GM11168 (cell line): ENCODE results near the gene GTF2H1.
"Not testable (repeated sequence)": the region's sequence is repeated elsewhere in the genome, so short reads cannot be mapped to it uniquely, and the experiment has no call there.

Experiments
- in situ Hi-C: fragments of 300-500 bp; cut with MboI; formaldehyde crosslinking; loops from one replicate; pipeline ENCODE4 v1.12.0; 2022; ENCODE audit warnings: low sequenced_read_pairs; ENCODE audit not compliant: unreplicated experiment

The GTF2H1 gene

GRCh38 chr11:18315893-18316292, 6.5 kb upstream of the GTF2H1 start:
- in situ Hi-C loops = no loop called here

DNA sequence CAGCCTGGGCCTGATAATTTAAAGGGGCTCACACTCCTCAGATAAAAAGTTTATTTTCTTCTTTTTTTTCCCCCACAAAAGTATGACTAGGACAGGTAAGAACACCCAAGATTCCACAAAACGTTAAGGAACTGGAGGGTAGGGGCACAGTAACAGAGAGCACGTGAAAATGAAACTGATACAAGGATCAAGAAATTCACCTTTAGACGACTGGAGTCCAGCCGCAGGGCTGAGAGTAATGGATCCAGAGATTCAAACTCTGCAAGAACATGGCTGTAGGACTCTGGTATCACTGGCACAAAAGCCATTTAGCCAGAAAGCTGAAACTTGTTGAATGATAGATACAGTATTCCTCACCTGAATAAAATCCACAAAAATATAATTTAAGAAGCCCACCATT, 4.8 kb upstream of the GTF2H1 start:
- in situ Hi-C loops = no loop called here

DNA sequence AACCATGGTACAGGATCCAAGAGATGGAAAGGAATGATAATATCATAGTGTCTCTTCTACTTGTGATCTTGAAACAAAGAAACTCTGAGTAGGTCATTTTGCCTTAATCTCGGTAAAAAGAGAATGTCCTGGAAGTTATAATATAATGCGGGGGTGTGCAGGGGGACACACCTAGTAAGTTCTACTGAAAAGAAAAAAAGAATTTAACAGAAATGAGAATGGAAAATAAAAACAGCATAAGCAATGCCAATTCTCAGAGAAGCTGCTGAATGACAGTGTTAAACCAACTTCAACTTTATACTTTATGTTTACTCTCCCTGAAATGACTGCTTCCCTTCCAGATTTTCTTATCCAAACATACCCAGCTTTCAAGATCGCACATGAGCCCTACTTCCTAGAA, 2.5 kb upstream of the GTF2H1 start:
- in situ Hi-C loops = no loop called here

DNA sequence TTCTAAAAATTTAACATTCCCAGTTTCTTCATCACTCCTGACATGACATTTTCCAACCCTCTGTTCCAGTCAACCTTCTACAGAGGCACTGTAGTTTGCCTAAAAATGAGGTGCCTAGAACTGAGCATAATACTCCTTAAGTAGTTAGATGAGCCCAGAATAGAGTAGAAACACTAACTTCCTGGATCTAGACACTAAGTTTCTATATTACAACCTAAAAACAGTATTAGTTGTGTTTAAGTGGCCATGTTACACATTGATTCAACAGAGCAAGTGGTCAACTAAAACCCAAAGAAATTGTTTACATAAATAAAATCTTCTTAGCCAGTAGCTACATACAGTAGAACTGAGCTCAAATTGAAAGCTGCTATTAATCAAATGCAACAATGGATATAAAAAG, 1.8 kb upstream of the GTF2H1 start:
- in situ Hi-C loops = no loop called here

DNA sequence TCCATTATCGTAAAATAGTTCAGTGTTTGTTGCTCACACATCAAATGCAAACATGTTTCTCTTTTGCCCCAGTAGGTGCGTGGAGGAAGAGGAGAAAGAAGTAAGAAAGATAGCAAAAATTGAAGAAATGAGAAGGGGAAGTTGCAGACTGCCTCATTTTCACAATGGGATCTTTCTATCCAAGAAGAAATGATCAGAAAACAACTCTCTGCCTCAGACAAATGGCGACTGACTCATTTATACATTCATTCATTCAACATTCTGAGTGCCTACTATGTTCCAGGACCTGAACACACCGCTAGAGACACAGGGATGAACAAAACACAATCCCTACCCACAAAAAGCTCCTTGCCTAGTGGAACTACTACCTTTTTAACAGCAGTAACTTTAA, 794 bp upstream of the GTF2H1 start:
- in situ Hi-C loops = no loop called here

- in situ Hi-C loops = no loop called here
These were observed 627 bp downstream of the GTF2H1 start for GRCh38 chr11:18322818-18323570.

DNA sequence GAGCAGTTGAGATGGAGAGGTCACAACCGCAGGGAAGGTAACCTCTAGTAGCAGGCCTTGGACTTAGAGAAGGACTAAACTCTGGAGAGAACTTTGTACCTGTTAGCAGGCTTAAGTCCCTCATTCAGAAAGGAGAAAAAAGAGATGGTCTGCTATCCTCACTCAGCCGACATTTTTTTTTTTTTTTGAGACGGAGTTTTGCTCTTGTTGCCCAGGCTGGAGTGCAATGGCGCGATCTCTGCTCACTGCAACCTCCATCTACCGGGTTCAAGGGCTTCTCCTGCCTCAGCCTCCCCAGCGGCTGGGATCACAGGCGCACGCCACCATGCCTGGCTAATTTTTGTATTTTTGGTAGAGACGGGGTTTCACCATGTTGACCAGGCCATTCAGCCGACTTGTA, 1.5 kb downstream of the GTF2H1 start:
- in situ Hi-C loops = not testable (repeated sequence)

GRCh38 chr11:18324381-18324780, 2.0 kb downstream of the GTF2H1 start:
- in situ Hi-C loops = no loop called here

- in situ Hi-C loops = no loop called here
These were observed 7.0 kb downstream of the GTF2H1 start for GRCh38 chr11:18329196-18329870.

DNA sequence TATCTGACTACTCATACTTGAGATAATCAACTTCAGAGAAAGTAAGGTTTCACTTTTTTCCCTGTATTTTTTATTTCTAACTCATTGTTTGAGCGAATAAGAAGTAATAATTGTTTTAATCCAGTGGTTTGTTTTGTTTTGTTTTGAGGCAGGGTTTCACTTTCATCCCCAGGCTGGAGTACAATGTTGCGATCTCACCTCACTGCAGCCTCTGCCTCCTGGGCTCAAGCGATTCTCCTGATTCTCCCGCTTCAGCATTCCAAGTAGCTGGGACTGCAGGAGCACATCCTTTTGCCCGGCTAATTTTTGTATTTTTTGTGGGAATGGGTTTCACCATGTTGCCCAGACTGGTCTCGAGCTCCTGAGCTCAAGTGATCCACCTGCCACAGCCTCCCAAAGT, 8.6 kb downstream of the GTF2H1 start:
- in situ Hi-C loops = no loop called here

- in situ Hi-C loops = no loop called here
These were observed 9.9 kb downstream of the GTF2H1 start for GRCh38 chr11:18332302-18332701.

GRCh38 chr11:18332891-18333290, 10.5 kb downstream of the GTF2H1 start:
- in situ Hi-C loops = no loop called here

- in situ Hi-C loops = no loop called here
These were observed 25.2 kb downstream of the GTF2H1 start for GRCh38 chr11:18347471-18348125.

GRCh38 chr11:18352581-18352980, 30.2 kb downstream of the GTF2H1 start:
- in situ Hi-C loops = no loop called here

DNA sequence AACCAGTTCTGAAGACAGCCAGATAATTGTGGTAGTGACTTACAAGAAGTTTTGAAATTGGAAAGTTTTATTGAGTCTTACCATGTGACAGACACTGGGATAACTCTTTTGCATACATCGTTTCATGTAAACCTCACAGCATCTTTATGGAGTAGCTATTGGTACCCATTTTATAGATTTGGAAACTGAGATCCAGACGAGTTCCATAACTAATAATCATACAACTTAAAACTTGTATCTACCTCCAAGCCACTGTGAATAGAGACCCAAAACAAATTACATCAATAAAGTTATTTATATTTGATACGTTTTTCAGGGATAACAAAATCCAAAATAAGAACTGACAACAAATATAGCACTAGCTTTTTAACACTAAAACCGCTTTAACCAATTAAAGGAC, 36.3 kb downstream of the GTF2H1 start:
- in situ Hi-C loops = no loop called here

GRCh38 chr11:18361154-18361553, 38.8 kb downstream of the GTF2H1 start:
- in situ Hi-C loops = no loop called here

GRCh38 chr11:18364495-18365073, 42.2 kb downstream of the GTF2H1 start:
- in situ Hi-C loops = no loop called here

DNA sequence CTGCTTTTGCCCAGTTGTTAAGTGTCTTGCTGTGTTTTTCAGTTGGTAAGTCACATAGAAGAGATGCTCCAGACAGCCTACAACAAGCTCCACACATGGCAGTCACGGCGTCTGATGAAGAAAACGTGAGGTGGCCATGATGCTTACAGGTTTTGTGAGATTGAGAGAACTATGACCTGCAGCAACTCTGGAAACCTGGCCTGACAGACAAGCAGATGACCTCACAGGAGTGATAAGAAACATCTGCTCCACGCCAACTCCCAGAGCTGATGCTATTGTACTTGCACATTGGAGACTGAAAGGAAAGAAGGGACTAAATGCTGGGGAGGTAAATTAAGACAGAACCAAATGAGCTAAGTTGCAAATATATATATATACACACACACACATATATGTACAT, 43.4 kb downstream of the GTF2H1 start:
- in situ Hi-C loops = no loop called here

DNA sequence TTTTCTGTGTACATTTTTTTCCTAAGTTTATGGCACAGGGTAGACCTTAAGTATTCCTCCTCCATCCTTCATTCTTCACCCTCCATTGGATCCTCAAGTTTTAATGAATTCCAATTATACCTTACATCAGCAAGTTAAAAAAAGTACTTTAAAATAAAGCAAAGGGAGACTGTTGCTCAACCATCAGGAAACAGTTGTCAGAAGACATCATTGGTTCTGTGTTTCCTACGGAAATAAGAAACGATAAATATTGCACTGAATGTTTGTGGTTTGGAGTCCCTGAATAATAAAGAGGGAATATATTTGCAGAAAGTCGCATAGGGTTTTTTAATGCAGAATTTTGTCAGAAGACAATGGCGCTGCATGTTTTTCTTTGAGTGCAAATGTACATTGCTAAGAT, 43.9 kb downstream of the GTF2H1 start:
- in situ Hi-C loops = no loop called here

GRCh38 chr11:18367431-18367830, 45.1 kb downstream of the GTF2H1 start:
- in situ Hi-C loops = no loop called here

GRCh38 chr11:18368221-18368620, 45.9 kb downstream of the GTF2H1 start:
- in situ Hi-C loops = no loop called here
